GM19455 (cell line): ENCODE results near the gene AXIN1.

Experiments used
- ATAC-seq: cut with Tn5 transposase; IDR thresholded peaks from one replicate; pipeline ENCODE4 v1.9.1; 2021; ENCODE audit not compliant: unreplicated experiment

The AXIN1 gene

GRCh38 chr16:284204-285120 lies 68.1 kb downstream of the AXIN1 start:
- ATAC-seq: no peak

- ATAC-seq: no peak
Observed at GRCh38 chr16:283033-283805, 69.3 kb downstream of the AXIN1 start, which contains the start of gene PDIA2. Gene PDIA2 (plus strand): TSS chr16:283164. CDS start chr16:283170, 6 bp downstream.

GRCh38 chr16:282491-282890 lies 70.0 kb downstream of the AXIN1 start:
- no peak for ATAC-seq

GRCh38 chr16:281660-282255 lies 70.8 kb downstream of the AXIN1 start:
- ATAC-seq: no peak

- ATAC-seq: no peak
Observed at GRCh38 chr16:280991-281659, 71.4 kb downstream of the AXIN1 start.

GRCh38 chr16:280552-280951 lies 72.0 kb downstream of the AXIN1 start, which contains the start of gene ARHGDIG:
Gene ARHGDIG (plus strand): TSS chr16:280591. CDS start chr16:280681, 90 bp downstream.
- ATAC-seq: no peak

- no peak for ATAC-seq
Observed at GRCh38 chr16:280005-280460, 72.5 kb downstream of the AXIN1 start.

- ATAC-seq: no peak
Observed at GRCh38 chr16:279531-279930, 73.0 kb downstream of the AXIN1 start.

GRCh38 chr16:278863-279366 lies 73.6 kb downstream of the AXIN1 start:
- no peak for ATAC-seq

- ATAC-seq: no peak
Observed at GRCh38 chr16:276426-277077, 76.0 kb downstream of the AXIN1 start.

GRCh38 chr16:275786-276232 lies 76.7 kb downstream of the AXIN1 start, which contains the start of gene RGS11:
Gene RGS11 (minus strand): TSS chr16:275944. CDS start chr16:275911, 33 bp downstream.
- ATAC-seq: no peak

GRCh38 chr16:275041-275641 lies 77.4 kb downstream of the AXIN1 start:
- no peak for ATAC-seq

- ATAC-seq: no peak
Observed at GRCh38 chr16:273547-274421, 78.7 kb downstream of the AXIN1 start.

- ATAC-seq: no peak
Observed at GRCh38 chr16:272633-273546, 79.6 kb downstream of the AXIN1 start.

GRCh38 chr16:270381-271255 lies 81.9 kb downstream of the AXIN1 start:
- ATAC-seq: no peak

- ATAC-seq: no peak
Observed at GRCh38 chr16:269061-269796, 83.3 kb downstream of the AXIN1 start.
